ENCODE results near the gene KRAS. TPM values are rescaled to one million over a fixed set of nuclear protein-coding genes. Genes with fewer than 3 reads are reported as not detected.

KRAS gene
- total and polyA plus RNA-seq, 2 of the 4 experiments (the other 2 are of a cell fraction): 9.3 to 10.7 TPM

DNA sequence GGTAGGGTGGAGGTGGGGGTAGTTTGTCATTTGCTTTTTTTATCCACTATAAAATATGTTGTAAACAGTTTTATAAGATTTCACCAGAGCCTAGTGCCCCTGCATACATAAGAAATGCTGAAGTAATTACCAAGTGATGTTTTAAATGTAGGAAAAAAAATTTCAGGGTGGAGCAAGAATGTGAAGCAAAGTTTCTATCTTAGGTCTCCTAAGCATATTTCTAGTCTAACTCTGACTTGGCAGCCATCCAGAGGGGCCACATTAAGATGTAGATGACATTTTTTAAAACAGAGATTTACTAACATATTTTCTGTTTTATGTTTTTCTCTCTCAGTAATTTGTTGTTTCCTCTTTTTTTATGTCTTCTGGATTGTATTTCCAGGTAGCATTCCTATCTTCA lies 15.8 kb upstream of the KRAS start:
- Histone ChIP-seq H3K14ac (replicated peaks; ENCODE audit: low read depth, low read length) (no peak overlapping the region), H2BK5ac (ENCODE audit: low read depth, low read length, poor library complexity, severe bottlenecking) (no peak overlapping the region), H2AFZ (replicated peaks; ENCODE audit: low read length, poor library complexity) (no peak overlapping the region), H3K79me1 (ENCODE audit: low read depth in 1 of 2, low read length in 2 of 2) (no peaks in the 10 kb centered on the region), H3K9me3 (ENCODE audit: control insufficient read depth, insufficient read depth, low read length) (no peaks in the 10 kb centered on the region), H3K4me3 (ENCODE audit: insufficient read depth, low read depth, low read length) (no peak overlapping the region), H2BK120ac (ENCODE audit: low read depth, low read length) (no peak overlapping the region), H4K8ac (ENCODE audit: low read depth in 2 of 2, low read length in 2 of 2) (no peak overlapping the region), H3K56ac (ENCODE audit: extremely low read depth, insufficient read depth, low read length) (no peak overlapping the region), H3K9ac (ENCODE audit: low read depth, low read length) (no peak overlapping the region), H3K9me1 (ENCODE audit: insufficient read depth, low read length) (no peaks in the 10 kb centered on the region), H3K4me2 (ENCODE audit: low read depth, low read length) (no peak overlapping the region), H3K36me3 (ENCODE audit: control insufficient read depth, insufficient read depth, low read length) (no peaks in the 10 kb centered on the region), H3K23ac (ENCODE audit: low read depth, low read length) (no peak overlapping the region), H3K27me3 (ENCODE audit: control insufficient read depth, insufficient read depth, low read length) (no peaks in the 10 kb centered on the region; the same call in 1 of the 2 replicates), H2BK20ac (ENCODE audit: low read depth, low read length) (no peak overlapping the region), H2AK5ac (ENCODE audit: low read depth, low read length) (no peak overlapping the region), H3K27ac (ENCODE audit: insufficient read depth, low read length) (no peak overlapping the region), H4K91ac (ENCODE audit: insufficient read depth, low read depth, low read length) (no peak overlapping the region), H3K4me1 (ENCODE audit: control insufficient read depth, insufficient read depth, low read length) (no peaks in the 10 kb centered on the region), H4K20me1 (ENCODE audit: insufficient read depth, low read length) (no peaks in the 10 kb centered on the region), H4K5ac (ENCODE audit: low read depth, low read length) (no peak overlapping the region), H2BK15ac (ENCODE audit: low read depth, low read length) (no peak overlapping the region), H3K18ac (ENCODE audit: low read depth, low read length) (no peak overlapping the region), H2AK9ac (replicated peaks; ENCODE audit: low read depth, low read length, poor library complexity) (no peak overlapping the region), H3K4ac (ENCODE audit: low read depth, low read length) (no peak overlapping the region)
- ATAC-seq (ENCODE audit: low read depth) (peak; percentile 40; the same call in 1 of the 2 replicates), DNase-seq (peak; percentile 19)
- in situ Hi-C loops (cut with MboI; ENCODE audit: low sequenced_read_pairs): no loop called here
- intact Hi-C loops (cut with micrococcal nuclease): no loop called here
- no TSS peak for BruUV-seq (replicated peaks)
- dilution Hi-C loops (cut with HindIII; ENCODE audit: low sequenced_read_pairs, unreplicated experiment): no loop called here
- ChIA-PET POLR2A (ENCODE audit: unreplicated experiment) (no interaction called here), CTCF (no interaction called here)
- no peak for TF ChIP-seq NFE2L2 (IDR thresholded peaks at IDR 0.05; ENCODE audit: low read depth, low read length)
